SK-N-SH treated with all-trans-retinoic acid at 6 μM for 48 hours (cell line): ENCODE measurements around the gene MMP1.

ENCODE experiments used
- ATAC-seq: fragments of 200-7000 bp; cut with Tn5 transposase; 3 replicates; pipeline ENCODE4 v1.9.1; 2020; ENCODE audit warnings: mild to moderate bottlenecking, moderate library complexity
- ARNTL ChIP-seq: fragments of 450-650 bp; formaldehyde crosslinking; IDR thresholded peaks from 2 replicates; pipeline ENCODE4 v1.5.0; 2020; ENCODE audit warnings: low read depth, mild to moderate bottlenecking, moderate library complexity, borderline replicate concordance
- BACH2 ChIP-seq: fragments of 250-450 bp; sonication (Bioruptor Pico); IDR thresholded peaks from 2 replicates; pipeline ENCODE4 v1.9.0; 2021; ENCODE audit warnings: mild to moderate bottlenecking, borderline replicate concordance
- CSDC2 ChIP-seq: fragments of 250-450 bp; sonication (Bioruptor Pico); IDR thresholded peaks from 2 replicates; pipeline ENCODE4 v1.5.0; 2020; ENCODE audit warnings: mild to moderate bottlenecking, moderate library complexity
- CSRNP3 ChIP-seq: fragments of 250-450 bp; sonication (Bioruptor Pico); IDR thresholded peaks from 2 replicates; pipeline ENCODE4 v1.5.1; 2021; ENCODE audit warnings: mild to moderate bottlenecking, moderate library complexity
- ESRRG ChIP-seq: fragments of 250-450 bp; sonication (Bioruptor Pico); IDR thresholded peaks from 2 replicates; pipeline ENCODE4 v1.6.1; 2021; ENCODE audit warnings: mild to moderate bottlenecking
- GLIS3 ChIP-seq: fragments of 250-450 bp; sonication (Bioruptor Pico); IDR thresholded peaks from 2 replicates; pipeline ENCODE4 v1.5.0; 2020; ENCODE audit warnings: mild to moderate bottlenecking, moderate library complexity
- ISL1 ChIP-seq: fragments of 250-450 bp; sonication (Bioruptor Pico); IDR thresholded peaks from 2 replicates; pipeline ENCODE4 v2.1.2; 2022; ENCODE audit warnings: mild to moderate bottlenecking, moderate library complexity
- OSR1 ChIP-seq: fragments of 250-450 bp; sonication (Bioruptor Pico); IDR thresholded peaks from 2 replicates; pipeline ENCODE4 v1.8.0; 2022; ENCODE audit warnings: moderate library complexity, mild to moderate bottlenecking, inconsistent platforms
- PATZ1 ChIP-seq: fragments of 250-450 bp; sonication (Bioruptor Pico); IDR thresholded peaks from 2 replicates; pipeline ENCODE4 v1.8.0; 2020; ENCODE audit warnings: mild to moderate bottlenecking, moderate library complexity, borderline replicate concordance
- POU6F1 ChIP-seq: fragments of 250-450 bp; sonication (Bioruptor Pico); IDR thresholded peaks from 2 replicates; pipeline ENCODE4 v1.8.0; 2021; ENCODE audit warnings: low read depth, mild to moderate bottlenecking, moderate library complexity, borderline replicate concordance
- PPARA ChIP-seq: fragments of 250-450 bp; sonication (Bioruptor Pico); IDR thresholded peaks from 2 replicates; pipeline ENCODE4 v1.5.0; 2020; ENCODE audit warnings: mild to moderate bottlenecking, borderline replicate concordance
- RARB ChIP-seq: fragments of 250-450 bp; sonication (Bioruptor Pico); IDR thresholded peaks from 2 replicates; pipeline ENCODE4 v1.8.0; 2021; ENCODE audit warnings: mild to moderate bottlenecking, moderate library complexity
- TCF4 ChIP-seq: fragments of 250-450 bp; sonication (Bioruptor Pico); IDR thresholded peaks from 2 replicates; pipeline ENCODE4 v1.8.0; 2021; ENCODE audit warnings: mild to moderate bottlenecking, moderate library complexity, borderline replicate concordance
- TOX ChIP-seq: fragments of 250-450 bp; sonication (Bioruptor Pico); IDR thresholded peaks from 2 replicates; pipeline ENCODE4 v1.8.0; 2021; ENCODE audit warnings: mild to moderate bottlenecking, moderate library complexity, borderline replicate concordance
- TSHZ2 ChIP-seq: fragments of 250-450 bp; sonication (Bioruptor Pico); IDR thresholded peaks from 2 replicates; pipeline ENCODE4 v1.5.0; 2020; ENCODE audit warnings: mild to moderate bottlenecking, moderate library complexity
- ZC3H10 ChIP-seq: fragments of 250-450 bp; sonication (Bioruptor Pico); IDR thresholded peaks from 2 replicates; pipeline ENCODE4 v1.5.1; 2021; ENCODE audit warnings: mild to moderate bottlenecking, moderate library complexity
- ZFP3 ChIP-seq: fragments of 250-450 bp; sonication (Bioruptor Pico); IDR thresholded peaks from 2 replicates; pipeline ENCODE4 v1.5.0; 2020; ENCODE audit warnings: mild to moderate bottlenecking, moderate library complexity
- ZFP30 ChIP-seq: fragments of 450-650 bp; formaldehyde crosslinking; IDR thresholded peaks from 2 replicates; pipeline ENCODE4 v1.5.0; 2022; ENCODE audit warnings: mild to moderate bottlenecking, moderate library complexity
- ZNF565 ChIP-seq: fragments of 450-650 bp; formaldehyde crosslinking; conservative IDR thresholded peaks from 2 replicates; pipeline ENCODE4 v1.5.0; 2020; ENCODE audit warnings: low read depth, mild to moderate bottlenecking, moderate library complexity
- ZNF70 ChIP-seq: fragments of 450-650 bp; formaldehyde crosslinking; IDR thresholded peaks from 2 replicates; pipeline ENCODE4 v1.5.0; 2020; ENCODE audit warnings: mild to moderate bottlenecking, moderate library complexity
- ZNF8 ChIP-seq: fragments of 450-650 bp; formaldehyde crosslinking; IDR thresholded peaks from 2 replicates; pipeline ENCODE4 v1.5.0; 2020; ENCODE audit warnings: mild to moderate bottlenecking, moderate library complexity

The MMP1 gene

GRCh38 chr11:102783016-102783415 is 14.9 kb downstream of the MMP1 start (continued):
- TF ChIP-seq ISL1 (CRISPR knock-in tag), result no peak
- no peak for TF ChIP-seq ARNTL (CRISPR knock-in tag)
- no peak for TF ChIP-seq BACH2
- TF ChIP-seq ZNF565 (CRISPR knock-in tag), result no peak
- no peak for TF ChIP-seq ZFP3
- TF ChIP-seq ZNF70 (CRISPR knock-in tag), result no peak
- TF ChIP-seq ESRRG (CRISPR knock-in tag), result no peak
- no peak for TF ChIP-seq CSDC2 (CRISPR knock-in tag)
- TF ChIP-seq, all 23 proteins: peak for 0

GRCh38 chr11:102781676-102782075 is 16.3 kb downstream of the MMP1 start:
- no peak for ATAC-seq
- no peak for TF ChIP-seq ESRRG (CRISPR knock-in tag)
- TF ChIP-seq POU6F1 (CRISPR knock-in tag), result no peak
- TF ChIP-seq PATZ1 (CRISPR knock-in tag), result no peak
- TF ChIP-seq TSHZ2 (CRISPR knock-in tag), result no peak
- TF ChIP-seq, all 23 proteins: peak for 0

- ATAC-seq, result peak; percentile 100
- no peak for TF ChIP-seq PATZ1 (CRISPR knock-in tag)
Measured at GRCh38 chr11:102780491-102780918, 17.5 kb downstream of the MMP1 start, which contains the start of gene MMP10. Gene MMP10 (minus strand): TSS chr11:102780628. CDS start chr11:102780591, 37 bp downstream.

- no peak for ATAC-seq
- TF ChIP-seq ISL1 (CRISPR knock-in tag), result no peak
- TF ChIP-seq ZFP30, result no peak
- TF ChIP-seq CSRNP3 (CRISPR knock-in tag), result no peak
- no peak for TF ChIP-seq TOX (CRISPR knock-in tag)
- TF ChIP-seq BACH2, result no peak
- TF ChIP-seq TCF4 (CRISPR knock-in tag), result no peak
- TF ChIP-seq OSR1 (CRISPR knock-in tag), result no peak
- TF ChIP-seq ESRRG (CRISPR knock-in tag), result no peak
- TF ChIP-seq PPARA (CRISPR knock-in tag), result no peak
- no peak for TF ChIP-seq ZNF8 (CRISPR knock-in tag)
- TF ChIP-seq RARB (CRISPR knock-in tag), result no peak
- TF ChIP-seq ARNTL (CRISPR knock-in tag), result no peak
- TF ChIP-seq ZFP3, result no peak
- no peak for TF ChIP-seq GLIS3 (CRISPR knock-in tag)
- TF ChIP-seq CSDC2 (CRISPR knock-in tag), result no peak
- TF ChIP-seq TSHZ2 (CRISPR knock-in tag), result no peak
- no peak for TF ChIP-seq ZNF70 (CRISPR knock-in tag)
- no peak for TF ChIP-seq ZC3H10
- no peak for TF ChIP-seq PATZ1 (CRISPR knock-in tag)
Measured at GRCh38 chr11:102776454-102776853, 21.5 kb downstream of the MMP1 start.
